Gastroesophageal sphincter (tissue), 4 donors: Measurements from ENCODE around the gene PDE1A. TPM values are rescaled to one million over a fixed set of nuclear protein-coding genes. Genes with fewer than 3 reads are reported as not detected.

Experiments used
- ATAC-seq: fragments of 150-250 bp; one replicate; pipeline ENCODE4 v1.9.1; 2016; ENCODE audit warnings: mild to moderate bottlenecking, moderate library complexity
- H3K27ac ChIP-seq, 4 donors: fragments of 200-600 bp; sonication (generic) in 3 of 4; 1 replicate in 3 of 4; 2 replicates in 1 of 4; pipeline ENCODE4 v1.5.1; 2016 to 2019
- H3K27me3 ChIP-seq: fragments of 200-600 bp; sonication (generic); one replicate; pipeline ENCODE4 v1.5.1; 2019
- H3K36me3 ChIP-seq, 2 donors: fragments of 200-600 bp; sonication (generic); one replicate each; pipeline ENCODE4 v1.5.1; 2019; ENCODE audit warnings: control low read depth in 1 of 2
- H3K4me1 ChIP-seq, 3 donors: fragments of 200-600 bp; sonication (generic); 1 replicate in 2 of 3; 2 replicates in 1 of 3; pipeline ENCODE4 v1.5.1; 2016 to 2019; ENCODE audit warnings: control low read depth in 2 of 3
- H3K4me3 ChIP-seq, 2 donors: fragments of 200-600 bp; sonication (generic); one replicate each; pipeline ENCODE4 v1.5.1; 2019; ENCODE audit warnings: mild to moderate bottlenecking in 1 of 2, moderate library complexity in 1 of 2
- H3K9me3 ChIP-seq, 3 donors: fragments of 200-600 bp; sonication (generic); one replicate each; pipeline ENCODE4 v1.5.1; 2017 to 2019; ENCODE audit warnings: control low read depth in 2 of 3
- EP300 ChIP-seq: sonication (generic); formaldehyde crosslinking; IDR thresholded peaks from one replicate; pipeline ENCODE4 v1.6.1; 2017; ENCODE audit warnings: antibody characterized with exemption, mild to moderate bottlenecking
- POLR2A ChIP-seq, 2 donors: fragments of 450-650 bp; IDR thresholded peaks; one replicate each; pipeline ENCODE4 v1.6.1; 2017; ENCODE audit warnings: antibody characterized with exemption in 2 of 2, mild to moderate bottlenecking in 2 of 2, moderate library complexity in 1 of 2
- POLR2AphosphoS5 ChIP-seq: sonication (generic); formaldehyde crosslinking; IDR thresholded peaks from one replicate; pipeline ENCODE4 v1.6.1; 2017; ENCODE audit warnings: antibody characterized with exemption
- WGBS, 2 donors: methylation state at CpG; one replicate each; pipeline ENCODE4 v1.1.5; 2018; ENCODE audit warnings: low coverage in 1 of 2; 5-methylcytosine and 5-hydroxymethylcytosine counted together
- total RNA-seq, 4 donors: library from RNA; depleted of rRNA; stranded (reverse); fragments of >200 nt; gene quantifications; one replicate each; pipeline ENCODE4 v1.1.0, GENCODE V29; 2016
- TF ChIP-seq, protein P1 (sequence below), 4 experiments: fragments of 200-600 bp in 2 of 4; fragments of 450-650 bp in 2 of 4; sonication (generic) in 1 of 4; IDR thresholded peaks; one replicate each; pipeline ENCODE4 v1.5.1; 2017 to 2019; ENCODE audit warnings: antibody characterized with exemption in 4 of 4, mild to moderate bottlenecking in 2 of 4, moderate library complexity in 2 of 4

Gene PDE1A
- total RNA-seq, 4 donors from 2014 or later, result 7.2 to 17.2 (median 11.8) TPM

DNA sequence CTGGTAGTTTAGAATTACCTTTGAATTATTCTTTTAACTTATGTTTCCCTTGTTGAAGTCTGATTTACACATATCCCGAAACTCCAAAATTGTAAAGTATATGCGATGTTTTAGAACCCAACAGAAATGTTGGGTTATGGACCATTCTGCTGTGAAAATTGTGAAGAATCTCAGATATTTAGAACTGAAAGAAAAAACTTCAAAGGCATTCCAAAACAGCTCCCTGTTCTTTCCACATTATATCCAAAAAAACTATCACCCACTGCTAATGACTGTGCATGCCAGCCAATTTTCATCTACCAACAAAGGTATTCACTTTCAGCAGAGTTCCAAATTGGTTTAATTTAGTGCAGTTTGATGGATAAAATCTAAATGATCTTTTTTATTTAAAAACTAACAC, 21.5 kb upstream of the PDE1A start:
- 93 to 95% methylated on average over 2 of the region's 2 CpGs for WGBS, 2 donors
- no peak for ATAC-seq
- Histone ChIP-seq H3K4me1 (no peaks in the 10 kb centered on the region), H3K9me3 (no peaks in the 10 kb centered on the region), H3K36me3 (no peaks in the 10 kb centered on the region), H3K27me3 (no peaks in the 10 kb centered on the region), H3K27ac (no peak overlapping the region), H3K4me3 (no peak overlapping the region)
- TF ChIP-seq POLR2A (IDR thresholded peaks at IDR 0.05) (no peak), POLR2AphosphoS5 (no peak), EP300 (no peak)
- TF ChIP-seq, protein P1, sequence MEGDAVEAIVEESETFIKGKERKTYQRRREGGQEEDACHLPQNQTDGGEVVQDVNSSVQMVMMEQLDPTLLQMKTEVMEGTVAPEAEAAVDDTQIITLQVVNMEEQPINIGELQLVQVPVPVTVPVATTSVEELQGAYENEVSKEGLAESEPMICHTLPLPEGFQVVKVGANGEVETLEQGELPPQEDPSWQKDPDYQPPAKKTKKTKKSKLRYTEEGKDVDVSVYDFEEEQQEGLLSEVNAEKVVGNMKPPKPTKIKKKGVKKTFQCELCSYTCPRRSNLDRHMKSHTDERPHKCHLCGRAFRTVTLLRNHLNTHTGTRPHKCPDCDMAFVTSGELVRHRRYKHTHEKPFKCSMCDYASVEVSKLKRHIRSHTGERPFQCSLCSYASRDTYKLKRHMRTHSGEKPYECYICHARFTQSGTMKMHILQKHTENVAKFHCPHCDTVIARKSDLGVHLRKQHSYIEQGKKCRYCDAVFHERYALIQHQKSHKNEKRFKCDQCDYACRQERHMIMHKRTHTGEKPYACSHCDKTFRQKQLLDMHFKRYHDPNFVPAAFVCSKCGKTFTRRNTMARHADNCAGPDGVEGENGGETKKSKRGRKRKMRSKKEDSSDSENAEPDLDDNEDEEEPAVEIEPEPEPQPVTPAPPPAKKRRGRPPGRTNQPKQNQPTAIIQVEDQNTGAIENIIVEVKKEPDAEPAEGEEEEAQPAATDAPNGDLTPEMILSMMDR (IDR thresholded peaks at IDR 0.05), result no peak

DNA sequence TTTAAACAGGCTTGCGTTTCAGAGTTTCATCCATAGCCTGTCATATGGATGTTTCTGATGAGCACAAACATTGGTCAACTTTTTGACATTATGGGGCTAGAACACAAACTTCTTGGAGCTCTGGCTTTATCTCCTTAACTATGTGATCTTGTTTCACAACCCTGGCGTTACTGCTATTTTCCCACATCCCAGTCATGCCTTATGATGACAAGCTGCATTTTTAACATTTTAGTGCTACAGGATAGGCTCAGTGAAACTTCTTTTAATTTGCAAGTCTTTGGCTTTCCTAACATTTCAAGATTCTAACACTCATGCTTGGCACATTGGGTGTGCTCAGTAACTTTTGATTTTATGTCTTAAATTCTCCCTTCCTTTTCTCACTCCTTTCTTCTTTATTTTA, 21.0 kb upstream of the PDE1A start:
- no peaks in the 10 kb centered on the region for H3K36me3 ChIP-seq
- WGBS, 2 donors, result 78 to 90% methylated on average over 2 of the region's 2 CpGs
- no peaks in the 10 kb centered on the region for H3K27me3 ChIP-seq
- H3K4me3 ChIP-seq, result no peak overlapping the region
- H3K27ac ChIP-seq, result no peak overlapping the region
- no peaks in the 10 kb centered on the region for H3K4me1 ChIP-seq
- no peaks in the 10 kb centered on the region for H3K9me3 ChIP-seq
- TF ChIP-seq EP300 (no peak), POLR2AphosphoS5 (no peak), POLR2A (IDR thresholded peaks at IDR 0.05) (no peak)
- TF ChIP-seq, protein P1 (IDR thresholded peaks at IDR 0.05), result no peak
- no peak for ATAC-seq

DNA sequence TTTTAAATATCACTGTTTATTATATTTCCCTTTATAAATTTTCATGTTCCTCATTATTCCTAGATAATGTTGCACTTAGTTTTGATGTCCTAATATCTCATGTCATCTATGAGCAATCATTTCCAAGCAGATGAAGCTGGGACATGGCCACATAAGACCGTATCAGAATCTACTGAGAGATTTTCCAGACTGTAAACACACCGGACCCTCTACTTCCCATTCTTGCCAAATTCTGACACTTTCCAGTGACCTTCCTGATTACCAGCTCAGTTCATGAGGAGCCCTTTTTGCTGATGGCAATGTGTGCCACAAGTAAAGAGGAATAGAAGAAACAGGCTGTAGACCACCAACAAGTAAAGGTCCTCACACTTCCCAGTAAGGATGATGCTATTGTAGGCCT, 20.3 kb upstream of the PDE1A start:
- H3K4me3 ChIP-seq, result no peak overlapping the region
- H3K27me3 ChIP-seq, result no peaks in the 10 kb centered on the region
- TF ChIP-seq, protein P1 (IDR thresholded peaks at IDR 0.05), result no peak
- TF ChIP-seq POLR2A (IDR thresholded peaks at IDR 0.05), result no peak
- no peak for TF ChIP-seq EP300
- no peak for TF ChIP-seq POLR2AphosphoS5
- no peaks in the 10 kb centered on the region for H3K9me3 ChIP-seq
- no peaks in the 10 kb centered on the region for H3K36me3 ChIP-seq
- no peak for ATAC-seq
- WGBS, 2 donors, result 53 to 71% methylated on average over 2 of the region's 2 CpGs
- H3K27ac ChIP-seq, result no peak overlapping the region
- no peaks in the 10 kb centered on the region for H3K4me1 ChIP-seq

DNA sequence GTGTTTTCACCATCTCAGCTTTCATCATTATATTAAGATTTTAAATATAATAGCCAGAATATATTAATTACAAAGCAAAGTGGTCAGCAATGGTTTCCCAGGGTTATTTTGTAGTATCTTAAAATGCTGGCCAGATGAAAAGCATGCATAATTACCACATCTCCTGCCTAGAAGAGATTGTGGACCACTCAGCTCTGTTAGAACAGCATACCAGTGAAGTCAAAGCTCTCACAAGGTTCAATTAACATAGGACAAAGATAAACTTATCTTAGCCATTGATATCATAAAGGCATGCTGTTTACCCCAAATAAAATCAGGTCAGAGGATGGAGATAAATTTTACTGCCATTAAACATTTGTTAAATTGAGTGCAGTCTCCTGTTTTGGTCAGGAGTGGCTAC, 19.3 kb upstream of the PDE1A start:
- Histone ChIP-seq H3K27me3 (no peaks in the 10 kb centered on the region), H3K4me1 (no peaks in the 10 kb centered on the region), H3K27ac (no peak overlapping the region), H3K36me3 (no peaks in the 10 kb centered on the region), H3K9me3 (no peaks in the 10 kb centered on the region), H3K4me3 (no peak overlapping the region)
- TF ChIP-seq POLR2A (IDR thresholded peaks at IDR 0.05) (no peak), POLR2AphosphoS5 (no peak), EP300 (no peak)
- TF ChIP-seq, protein P1 (IDR thresholded peaks at IDR 0.05), result no peak
- ATAC-seq, result no peak

DNA sequence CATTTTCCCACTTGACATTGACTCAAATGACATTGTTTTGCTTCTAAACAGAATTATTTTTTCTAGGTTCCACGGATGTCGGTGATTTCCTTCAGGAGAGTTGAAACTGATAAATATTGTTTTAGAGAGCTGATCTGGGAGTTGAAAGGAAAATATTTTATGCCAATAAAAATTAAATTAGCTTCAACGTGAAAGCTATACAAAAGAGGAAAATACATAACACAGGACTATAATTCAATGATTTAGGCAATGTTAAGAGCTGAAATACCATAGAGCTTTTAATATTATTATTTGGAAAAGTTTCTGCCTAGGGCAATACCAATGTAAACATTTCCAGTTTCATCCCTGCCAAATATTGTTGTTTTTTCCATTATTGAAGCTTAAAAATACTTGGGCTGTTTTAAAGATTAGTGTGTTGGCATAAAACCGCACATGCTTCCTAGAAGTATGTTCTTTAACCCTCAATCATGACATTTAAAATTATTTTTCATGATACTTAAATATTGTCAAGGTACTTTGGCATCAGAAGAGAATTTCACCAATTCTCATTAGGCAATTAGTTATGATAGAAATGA, 18.6 kb upstream of the PDE1A start:
- Histone ChIP-seq H3K36me3 (no peaks in the 10 kb centered on the region), H3K4me3 (no peak overlapping the region), H3K27me3 (no peaks in the 10 kb centered on the region), H3K27ac (no peak overlapping the region), H3K4me1 (no peaks in the 10 kb centered on the region), H3K9me3 (no peaks in the 10 kb centered on the region)
- 34 to 56% methylated on average over 4 of the region's 4 CpGs for WGBS, 2 donors
- TF ChIP-seq, protein P1 (IDR thresholded peaks at IDR 0.05), result no peak
- no peak for TF ChIP-seq POLR2AphosphoS5
- no peak for TF ChIP-seq EP300
- TF ChIP-seq POLR2A (IDR thresholded peaks at IDR 0.05), result no peak
- no peak for ATAC-seq
